Left lung (tissue), 10 donors: ENCODE measurements around the gene TSHZ2. TPM values are rescaled to one million over a fixed set of nuclear protein-coding genes. Genes with fewer than 3 reads are reported as not detected.

Source experiments
- ATAC-seq: fragments of 200-7000 bp; cut with Tn5 transposase; one replicate; pipeline ENCODE4 v1.9.1; 2020; ENCODE audit warnings: moderate library complexity
- DNase-seq, 4 donors: peaks; one replicate each; pipeline ENCODE4 v3.0.0-alpha.2; 2013 to 2020
- H3K27ac ChIP-seq, 2 donors: fragments of 200-600 bp; sonication (generic) in 1 of 2; one replicate each; pipeline versions ENCODE4 v1.5.0 to v1.8.0; 2020 to 2021
- H3K27me3 ChIP-seq, 2 donors: fragments of 200-600 bp; sonication (generic) in 1 of 2; one replicate each; pipeline versions ENCODE4 v1.5.0 to v1.8.0; 2020 to 2021
- H3K36me3 ChIP-seq, 2 donors: fragments of 200-600 bp; sonication (generic) in 1 of 2; one replicate each; pipeline versions ENCODE4 v1.5.0 to v1.8.0; 2020 to 2021
- H3K4me1 ChIP-seq, 2 donors: fragments of 200-600 bp; one replicate each; pipeline ENCODE4 v1.8.0; 2021
- H3K4me3 ChIP-seq, 2 donors: fragments of 200-600 bp; sonication (generic) in 1 of 2; one replicate each; pipeline versions ENCODE4 v1.5.0 to v1.8.0; 2020 to 2021; ENCODE audit warnings: mild to moderate bottlenecking in 1 of 2
- H3K9me3 ChIP-seq, 2 donors: fragments of 200-600 bp; sonication (generic) in 1 of 2; one replicate each; pipeline versions ENCODE4 v1.5.0 to v1.8.0; 2020 to 2021
- CTCF ChIP-seq, 2 donors: fragments of 200-600 bp; sonication (generic) in 1 of 2; IDR thresholded peaks; one replicate each; pipeline versions ENCODE4 v1.5.0 to v1.8.0; 2021; ENCODE audit warnings: antibody characterized with exemption in 2 of 2
- intact Hi-C, 2 donors: fragments of 100-400 bp; cut with DNase I; formaldehyde crosslinking; loops; one replicate each; pipeline versions ENCODE4 v1.11.2 to v1.14.2; 2022
- polyA plus RNA-seq, 6 donors: library from polyadenylated mRNA; unstranded; fragments of 120-200 nt; gene quantifications; one replicate each; pipeline ENCODE4 v1.2.1, GENCODE V29; 2013; ENCODE audit not compliant: insufficient read length in 6 of 6
- total RNA-seq, 2 donors: library from RNA; stranded (reverse); fragmentation: NEBNext Ultra II Directional; extraction: Animal tissue kit (Norgen Biotek cat#: 25700); gene quantifications; one replicate each; pipeline ENCODE4 v1.2.1, GENCODE V29; 2021
- donor health status: DM: no; HTN: yes; CAD: no.
- donor health status: DM: no; HTN: no; CAD: no.

The TSHZ2 gene
- total and polyA plus RNA-seq, 8 donors: 7.6 to 20.7 (median 13.9) TPM

GRCh38 chr20:53036992-53037391 is 64.8 kb downstream of the TSHZ2 start:
- Histone ChIP-seq H3K27me3 (no peaks in the 10 kb centered on the region), H3K27ac (no peak overlapping the region), H3K9me3 (no peaks in the 10 kb centered on the region), H3K4me3 (no peak overlapping the region), H3K4me1 (no peaks in the 10 kb centered on the region), H3K36me3 (no peaks in the 10 kb centered on the region)
- TF ChIP-seq CTCF (IDR thresholded peaks at IDR 0.05): no peak
- intact Hi-C loops: no loop called here
- no peak for ATAC-seq
- no peak for DNase-seq

- no peak for TF ChIP-seq CTCF (IDR thresholded peaks at IDR 0.05)
- Histone ChIP-seq H3K27ac (no peak overlapping the region), H3K4me3 (no peak overlapping the region), H3K36me3 (no peaks in the 10 kb centered on the region), H3K4me1 (no peaks in the 10 kb centered on the region), H3K27me3 (no peaks in the 10 kb centered on the region), H3K9me3 (no peaks in the 10 kb centered on the region)
- ATAC-seq (no peak), DNase-seq (no peak)
- intact Hi-C loops: no loop called here
These were observed 65.5 kb downstream of the TSHZ2 start for GRCh38 chr20:53037621-53038020.

DNA sequence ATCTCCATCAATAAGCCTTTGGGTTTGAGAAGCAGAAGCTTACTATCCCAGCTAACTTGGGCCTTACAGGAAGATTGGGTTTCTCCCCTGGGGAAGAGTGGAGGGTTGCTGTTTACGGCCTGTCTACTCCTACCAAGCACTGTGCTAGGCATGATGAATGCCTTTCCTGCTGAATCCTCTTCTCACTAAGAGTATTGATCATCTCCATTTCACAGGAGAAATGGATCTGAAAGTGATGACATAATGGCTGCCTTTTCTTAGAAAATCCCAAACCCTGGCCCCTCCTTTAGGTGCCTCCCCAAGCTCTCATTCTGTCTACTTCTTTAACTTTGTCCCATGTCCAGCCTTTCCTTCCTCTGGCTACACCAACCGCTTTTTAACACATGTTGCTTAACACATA is 66.1 kb downstream of the TSHZ2 start:
- TF ChIP-seq CTCF (IDR thresholded peaks at IDR 0.05): no peak
- Histone ChIP-seq H3K4me3 (no peak overlapping the region), H3K9me3 (no peaks in the 10 kb centered on the region), H3K4me1 (no peaks in the 10 kb centered on the region), H3K27me3 (no peaks in the 10 kb centered on the region), H3K27ac (no peak overlapping the region), H3K36me3 (no peaks in the 10 kb centered on the region)
- no peak for ATAC-seq
- DNase-seq: no peak
- intact Hi-C loops: no loop called here

DNA sequence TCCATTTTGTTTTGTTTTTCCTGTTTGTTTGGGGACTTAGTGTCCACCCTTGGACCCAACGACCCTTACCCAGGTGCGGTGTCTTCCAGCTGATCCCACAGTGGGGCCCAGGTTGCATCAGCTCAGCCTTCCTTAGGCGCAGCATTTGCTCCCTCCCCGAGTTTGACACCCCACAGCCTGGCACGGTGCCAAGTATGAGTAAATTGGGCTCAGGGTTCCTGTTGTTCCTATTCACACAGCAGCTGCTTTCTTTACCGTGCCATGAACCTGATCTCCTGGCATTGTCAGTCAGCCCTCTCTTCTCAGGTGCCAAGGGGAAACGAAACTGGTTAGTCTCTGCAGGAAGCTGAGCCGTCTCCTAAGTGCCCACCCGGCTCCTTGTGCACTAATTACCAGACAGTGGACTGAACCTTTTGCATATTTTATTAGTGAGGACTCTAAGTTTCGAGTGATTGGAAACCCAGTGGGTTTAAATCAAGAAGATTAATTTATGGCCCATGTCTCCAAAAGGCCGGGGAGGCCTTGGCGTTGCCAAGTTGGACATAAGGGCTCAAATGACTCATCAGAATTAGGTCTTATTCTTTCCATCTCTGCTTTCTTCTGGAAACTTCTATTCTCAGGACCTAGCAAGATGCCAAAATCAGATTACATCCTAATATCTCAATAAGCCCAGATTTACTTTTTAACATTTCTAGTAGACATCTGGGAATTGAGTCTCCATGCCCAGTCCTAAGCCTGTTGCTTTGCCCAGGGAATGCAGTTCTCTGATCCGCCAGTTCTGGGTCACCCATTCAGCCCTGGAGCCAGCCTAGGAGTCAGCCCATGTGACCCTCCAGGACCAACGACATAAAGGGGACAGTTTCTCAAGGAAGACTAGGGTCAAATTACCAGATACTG is 68.8 kb downstream of the TSHZ2 start:
- ATAC-seq (no peak), DNase-seq (no peak)
- no peaks in the 10 kb centered on the region for H3K4me1 ChIP-seq
- H3K27me3 ChIP-seq: no peaks in the 10 kb centered on the region
- intact Hi-C loops: no loop called here
- no peaks in the 10 kb centered on the region for H3K36me3 ChIP-seq
- H3K4me3 ChIP-seq: no peak overlapping the region
- H3K9me3 ChIP-seq: no peaks in the 10 kb centered on the region
- no peak overlapping the region for H3K27ac ChIP-seq
- TF ChIP-seq CTCF (IDR thresholded peaks at IDR 0.05): no peak

DNA sequence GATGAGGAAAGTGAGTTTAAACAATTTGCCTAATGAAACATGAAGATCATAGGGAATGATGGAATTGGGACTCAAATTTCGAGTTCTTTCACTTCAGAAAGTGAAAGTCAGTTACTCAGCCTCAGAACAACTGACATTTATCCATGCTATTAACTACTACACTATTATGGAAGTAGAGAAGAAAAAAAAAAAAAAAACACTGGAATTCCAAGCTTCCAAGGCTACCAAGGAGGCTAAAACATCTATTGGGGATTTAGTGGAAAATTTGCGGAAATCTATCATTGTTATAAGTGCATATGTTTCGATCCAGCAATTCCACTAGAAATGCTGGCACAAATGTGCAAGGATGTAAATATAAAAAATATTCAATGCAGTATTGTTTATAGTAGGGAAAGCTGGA is 70.4 kb downstream of the TSHZ2 start:
- Histone ChIP-seq H3K27me3 (no peaks in the 10 kb centered on the region), H3K36me3 (no peaks in the 10 kb centered on the region), H3K9me3 (no peaks in the 10 kb centered on the region), H3K4me1 (no peaks in the 10 kb centered on the region), H3K4me3 (no peak overlapping the region), H3K27ac (no peak overlapping the region)
- intact Hi-C loops: no loop called here
- DNase-seq (no peak), ATAC-seq (no peak)
- TF ChIP-seq CTCF (IDR thresholded peaks at IDR 0.05): no peak
